Left lobe of liver (tissue), 2 donors: ENCODE results near the gene CHKA. TPM values are rescaled to one million over a fixed set of nuclear protein-coding genes. Genes with fewer than 3 reads are reported as not detected.

Experiments
- ATAC-seq: fragments of 200-7000 bp; cut with Tn5 transposase; one replicate; pipeline ENCODE4 v1.9.1; 2020; ENCODE audit warnings: mild to moderate bottlenecking, moderate library complexity
- DNase-seq: peaks from one replicate; pipeline ENCODE4 v3.0.0-alpha.2; 2020; ENCODE audit warnings: low spot score
- total RNA-seq: library from RNA; stranded (reverse); gene quantifications from one replicate; pipeline ENCODE4 v1.2.1, GENCODE V29; 2021
- donor health status: DM: no; HTN: no; CAD: no; lungs with moderate emphysema.
- donor health status: DM: no; HTN: yes; CAD: no.

CHKA gene
- total RNA-seq, 1 donor from 2014 or later = 15.5 TPM

- DNase-seq (no peak), ATAC-seq (peak; percentile 63)
These were observed 104.0 kb downstream of the CHKA start for GRCh38 chr11:68016904-68017817.

GRCh38 chr11:68016161-68016903, 104.9 kb downstream of the CHKA start:
- DNase-seq (no peak), ATAC-seq (no peak)

- ATAC-seq (no peak), DNase-seq (no peak)
These were observed 105.7 kb downstream of the CHKA start for GRCh38 chr11:68015467-68015866.

- DNase-seq = no peak
- no peak for ATAC-seq
These were observed 106.2 kb downstream of the CHKA start for GRCh38 chr11:68014947-68015447.

- DNase-seq (no peak), ATAC-seq (no peak)
These were observed 106.8 kb downstream of the CHKA start for GRCh38 chr11:68014157-68014946.

GRCh38 chr11:68013611-68014156, 107.5 kb downstream of the CHKA start:
- DNase-seq (no peak), ATAC-seq (no peak)

GRCh38 chr11:68012843-68013610, 108.2 kb downstream of the CHKA start:
- ATAC-seq = no peak
- DNase-seq = no peak

- ATAC-seq (no peak), DNase-seq (no peak)
These were observed 108.9 kb downstream of the CHKA start for GRCh38 chr11:68012044-68012842.

GRCh38 chr11:68011051-68011943, 109.9 kb downstream of the CHKA start:
- ATAC-seq (no peak), DNase-seq (no peak)

- DNase-seq (peak; percentile 98), ATAC-seq (peak; percentile 89)
These were observed 110.8 kb downstream of the CHKA start, which contains the start of gene ALDH3B1 for GRCh38 chr11:68010090-68011041. Gene ALDH3B1, plus strand, starts transcription at chr11:68010327. Its CDS starts 4,971 bp downstream, at chr11:68015298.

GRCh38 chr11:68009391-68010089, 111.6 kb downstream of the CHKA start:
- DNase-seq (no peak), ATAC-seq (no peak)

- ATAC-seq = no peak
- no peak for DNase-seq
These were observed 112.5 kb downstream of the CHKA start for GRCh38 chr11:68008381-68009337.

GRCh38 chr11:68007498-68008380, 113.4 kb downstream of the CHKA start:
- ATAC-seq = no peak
- no peak for DNase-seq

GRCh38 chr11:68006606-68007166, 114.5 kb downstream of the CHKA start:
- no peak for ATAC-seq
- DNase-seq = no peak
